GM21717 (cell line): ENCODE results near the gene FAM107A.

ENCODE experiments used
- ATAC-seq: cut with Tn5 transposase; IDR thresholded peaks from one replicate; pipeline ENCODE4 v1.9.1; 2021; ENCODE audit warnings: mild to moderate bottlenecking, moderate library complexity; ENCODE audit not compliant: unreplicated experiment

FAM107A gene

GRCh38 chr3:58577269-58577821 lies at the start of gene FAM107A:
FAM107A (minus strand) TSS chr3:58577391; CDS start chr3:58569860, 7,531 bp downstream.
- no peak for ATAC-seq

- no peak for ATAC-seq
These were observed 48.1 kb upstream of the FAM107A start for GRCh38 chr3:58625196-58625824.

DNA sequence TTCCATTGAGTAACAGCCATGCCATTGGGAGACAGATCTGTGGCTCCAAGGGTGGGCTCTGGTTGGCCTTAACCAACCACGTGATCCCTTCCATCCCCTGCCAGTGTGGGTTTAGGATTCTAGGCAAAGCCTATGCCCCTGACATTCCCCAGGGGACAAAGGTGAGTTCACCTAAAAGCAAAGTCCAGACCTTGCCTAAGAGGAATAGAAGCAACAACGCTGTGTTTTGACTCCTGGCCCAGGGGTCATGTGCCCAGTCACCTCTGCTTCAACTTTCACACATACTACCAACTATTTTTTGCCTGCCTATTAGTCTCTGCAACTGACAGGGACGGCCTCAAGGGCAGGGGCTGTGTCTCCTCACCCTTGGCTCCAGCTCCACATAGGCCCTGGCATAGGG lies 47.4 kb upstream of the FAM107A start:
- no peak for ATAC-seq

DNA sequence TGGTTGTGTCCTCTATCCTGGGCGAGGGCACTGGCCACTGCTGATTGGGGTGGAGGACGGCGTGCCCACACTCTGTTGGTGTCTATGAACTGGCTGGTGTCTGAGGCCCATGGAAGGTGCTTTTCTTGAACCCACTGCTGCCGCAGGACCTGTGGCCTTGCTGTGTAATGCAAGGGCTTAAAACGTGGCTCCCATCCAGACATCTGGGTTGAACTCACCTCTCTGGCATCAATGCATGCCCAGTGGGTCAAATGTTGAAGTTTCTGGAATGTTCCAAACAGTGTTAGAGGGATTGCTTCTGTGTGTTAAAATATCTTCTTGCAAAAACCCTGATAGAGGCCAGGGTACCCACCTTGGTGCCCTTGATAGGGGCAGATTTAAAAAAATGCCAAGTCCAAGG lies 46.8 kb upstream of the FAM107A start:
- ATAC-seq: no peak

GRCh38 chr3:58623478-58623877 lies 46.3 kb upstream of the FAM107A start:
- no peak for ATAC-seq

- no peak for ATAC-seq
These were observed 45.7 kb upstream of the FAM107A start for GRCh38 chr3:58622892-58623291.

- ATAC-seq: no peak
These were observed 45.2 kb upstream of the FAM107A start for GRCh38 chr3:58622436-58622835.

- ATAC-seq: no peak
These were observed 44.1 kb upstream of the FAM107A start for GRCh38 chr3:58621086-58621830.

DNA sequence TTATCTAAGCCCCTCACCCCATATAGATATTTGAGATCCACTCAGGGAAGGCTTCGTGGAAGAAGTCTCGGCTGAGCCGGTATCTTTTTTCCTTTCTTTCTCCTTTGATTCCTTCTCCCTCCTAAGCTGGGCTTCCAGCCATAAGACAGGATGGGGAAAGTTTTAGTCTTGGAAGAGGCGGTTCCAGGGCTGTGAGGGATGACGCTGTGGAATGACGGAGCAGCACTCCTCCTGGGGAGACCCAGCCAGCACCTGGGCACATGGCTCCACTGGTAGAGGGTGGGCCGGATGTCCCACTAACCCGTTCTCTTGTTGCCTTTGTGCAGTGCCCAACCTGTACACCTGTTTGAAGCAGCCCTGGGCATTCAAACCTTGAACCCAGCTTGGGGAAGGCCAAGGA lies 43.2 kb upstream of the FAM107A start:
- no peak for ATAC-seq

DNA sequence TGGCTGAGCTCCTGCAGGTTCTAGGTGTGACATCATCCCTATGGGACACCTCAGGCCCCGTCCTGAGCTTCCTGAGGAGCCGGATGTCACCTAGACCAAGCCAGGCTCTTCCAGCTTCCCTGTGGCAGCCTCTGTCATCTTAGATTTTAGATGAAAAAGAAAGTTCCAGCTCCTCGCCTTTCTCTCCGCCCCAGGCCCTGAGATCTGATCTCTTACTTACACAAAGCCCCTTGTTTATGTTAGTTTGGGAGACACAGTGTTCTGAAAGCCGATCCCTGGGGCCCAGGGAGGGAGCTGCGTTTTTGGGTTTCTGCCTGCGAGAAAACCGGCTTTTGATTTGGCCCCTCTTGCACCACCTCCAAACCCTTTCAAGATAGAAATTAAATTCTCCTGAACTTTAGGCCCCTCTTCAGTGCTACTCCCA lies 40.2 kb upstream of the FAM107A start:
- ATAC-seq: no peak

- ATAC-seq: no peak
These were observed 36.3 kb upstream of the FAM107A start for GRCh38 chr3:58613236-58614132.

DNA sequence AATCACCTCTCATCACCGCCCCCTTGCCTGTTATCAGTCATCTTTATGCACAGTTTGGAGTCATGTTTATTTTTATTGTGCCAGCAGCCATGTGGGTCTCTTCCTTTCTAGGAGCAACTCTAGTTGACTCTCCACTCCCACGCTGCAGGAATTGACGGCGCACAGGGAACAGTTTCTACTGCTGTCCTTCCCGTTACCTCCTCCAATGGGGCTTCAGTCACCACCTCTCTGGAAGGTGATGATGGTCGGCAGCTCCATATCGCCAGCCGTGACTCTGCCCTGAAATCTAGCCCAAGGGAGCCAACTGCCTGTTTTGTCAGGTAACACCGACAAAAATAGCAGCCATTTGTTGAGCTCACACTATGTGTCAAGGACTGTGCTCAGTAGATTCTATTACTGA lies 35.6 kb upstream of the FAM107A start:
- no peak for ATAC-seq

DNA sequence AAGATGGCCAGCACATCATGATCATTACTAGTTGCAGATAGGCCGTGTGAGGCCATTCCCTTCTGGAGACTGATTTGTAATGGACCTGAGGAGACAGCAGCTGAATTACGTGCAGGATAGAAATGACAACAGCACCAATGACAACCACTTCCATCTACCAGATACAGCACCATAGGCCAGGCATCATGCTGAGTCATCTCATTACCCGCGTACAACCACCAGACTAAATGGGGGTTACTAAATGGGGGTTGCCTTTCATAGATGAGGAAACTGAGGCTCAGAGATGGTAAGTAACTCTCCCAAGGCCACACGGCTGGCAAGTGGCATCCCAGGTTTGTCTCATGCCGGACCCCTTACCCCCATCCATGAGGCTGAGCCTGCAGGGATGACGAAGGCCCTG lies 32.8 kb upstream of the FAM107A start:
- ATAC-seq: no peak

GRCh38 chr3:58608648-58609047 lies 31.5 kb upstream of the FAM107A start:
- ATAC-seq: no peak

DNA sequence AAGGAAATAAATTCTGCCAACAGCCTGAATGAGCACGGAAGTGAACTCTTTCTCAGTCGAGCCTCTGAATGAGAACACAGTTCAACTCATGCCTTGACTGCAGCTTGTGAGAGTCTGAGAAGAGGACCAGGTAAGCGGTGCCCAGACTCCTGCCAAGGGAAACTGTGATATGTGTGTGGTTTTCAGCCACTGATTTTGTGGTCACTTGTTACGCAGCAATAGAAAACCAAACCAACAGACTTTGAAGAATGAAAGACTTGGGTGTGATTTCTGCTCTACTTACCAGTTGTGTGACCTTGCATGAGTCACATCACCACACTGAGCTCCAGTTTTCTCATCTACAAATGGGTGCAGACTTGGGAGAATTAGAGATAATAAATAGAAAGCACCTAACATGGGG lies 30.6 kb upstream of the FAM107A start:
- ATAC-seq: no peak

GRCh38 chr3:58606693-58607092 lies 29.5 kb upstream of the FAM107A start:
- ATAC-seq: no peak

DNA sequence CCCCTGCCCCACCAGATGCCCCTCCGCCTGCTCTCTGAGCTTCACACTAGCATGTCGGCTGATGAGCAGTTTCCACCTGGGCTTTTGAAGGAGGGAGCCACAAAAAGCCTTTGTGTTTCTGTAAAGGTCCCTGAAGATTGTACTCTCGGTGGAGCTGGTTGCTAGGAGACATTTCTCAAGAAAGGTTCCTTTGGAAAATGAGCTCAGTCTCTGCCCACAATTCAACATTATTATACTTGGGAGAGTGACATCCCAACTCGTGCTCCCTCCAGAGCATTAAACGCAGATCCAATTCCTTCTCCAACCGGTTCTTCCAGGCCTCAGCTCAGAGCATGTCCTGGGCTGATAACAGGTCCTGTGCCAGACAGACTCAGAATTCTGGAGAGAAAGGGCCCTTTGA lies 26.8 kb upstream of the FAM107A start:
- no peak for ATAC-seq

DNA sequence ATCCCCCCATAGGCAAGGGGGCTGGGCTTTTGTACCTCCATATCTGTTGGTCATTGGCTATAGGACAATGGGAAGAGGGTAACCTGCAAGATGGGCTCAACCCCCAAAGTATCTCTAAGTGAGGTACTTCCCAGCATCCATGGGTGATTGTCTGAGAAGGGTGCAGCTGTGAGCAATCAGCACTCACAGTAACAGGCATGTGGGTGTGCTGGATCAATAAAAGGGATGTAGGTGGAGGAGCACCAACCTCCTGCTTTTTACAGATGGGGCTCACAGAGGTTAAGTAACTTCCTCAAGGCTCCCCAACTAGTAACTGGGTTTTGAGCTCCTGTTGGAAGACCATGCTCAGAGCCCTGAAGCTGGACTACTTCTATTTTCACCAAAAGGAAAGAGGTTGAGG lies 26.4 kb upstream of the FAM107A start:
- no peak for ATAC-seq

GRCh38 chr3:58597770-58598310 lies 20.6 kb upstream of the FAM107A start:
- no peak for ATAC-seq

DNA sequence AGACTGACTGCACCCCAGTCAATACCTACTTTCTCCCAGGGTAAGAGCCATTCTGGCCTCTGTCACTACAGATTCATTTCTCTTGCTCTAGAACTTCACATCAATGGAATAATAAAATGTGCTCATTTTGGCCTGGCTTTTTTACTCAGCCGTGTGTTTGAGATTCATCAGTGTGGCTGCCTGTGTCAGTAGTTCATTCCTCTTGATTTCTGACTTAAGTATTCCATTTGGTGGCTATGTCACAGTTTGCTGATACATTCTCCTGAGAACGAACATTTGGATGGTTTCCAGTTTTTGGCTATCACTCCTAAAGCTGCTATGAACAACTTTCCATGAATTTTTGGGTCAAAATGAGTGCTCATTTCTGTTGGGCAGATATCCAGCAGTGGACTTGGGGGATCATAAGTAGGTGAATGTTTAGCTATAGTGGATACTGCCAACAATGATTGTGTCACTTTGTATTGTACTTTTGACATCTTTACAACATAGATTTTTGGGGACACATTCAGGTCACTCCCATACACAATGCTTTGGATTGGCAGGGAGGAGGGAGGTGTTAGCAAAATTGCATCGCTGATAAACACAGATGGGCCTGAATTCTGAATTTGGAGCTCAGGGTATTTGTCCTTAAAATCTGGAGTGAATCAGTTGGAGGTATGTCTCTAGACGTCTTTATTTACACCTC lies 19.8 kb upstream of the FAM107A start:
- no peak for ATAC-seq
